NB4 (cell line): Measurements from ENCODE around the gene SEL1L2.

ENCODE experiments used
- CTCF ChIP-seq: IDR thresholded peaks from one replicate; pipeline ENCODE4 v1.5.1; 2012; ENCODE audit warnings: low read depth, low read length
- MAX ChIP-seq: IDR thresholded peaks from 2 replicates; pipeline ENCODE4 v1.6.1; 2011; ENCODE audit warnings: low read depth, low read length
- MYC ChIP-seq: IDR thresholded peaks from 2 replicates; pipeline ENCODE4 v1.6.1; 2011; ENCODE audit warnings: low read depth, low read length
- POLR2A ChIP-seq: IDR thresholded peaks from 2 replicates; pipeline ENCODE4 v1.6.1; 2011; ENCODE audit warnings: mild to moderate bottlenecking; ENCODE audit not compliant: insufficient read length; ENCODE audit errors: extremely low read depth

- TF ChIP-seq CTCF (no peak), POLR2A (no peak), MAX (no peak), MYC (no peak)
Measured at GRCh38 chr20:13936781-13937576, 53.4 kb downstream of the SEL1L2 start.
